Measurements from ENCODE around the gene ZNF629. TPM values are rescaled to one million over a fixed set of nuclear protein-coding genes. Genes with fewer than 3 reads are reported as not detected.
A peak's percentile ranks its signal among the peaks of the same experiment; 100 is the strongest.

Gene ZNF629
- total RNA-seq, 2 experiments from 2014 or later, result 1.6 to 2.5 TPM

DNA sequence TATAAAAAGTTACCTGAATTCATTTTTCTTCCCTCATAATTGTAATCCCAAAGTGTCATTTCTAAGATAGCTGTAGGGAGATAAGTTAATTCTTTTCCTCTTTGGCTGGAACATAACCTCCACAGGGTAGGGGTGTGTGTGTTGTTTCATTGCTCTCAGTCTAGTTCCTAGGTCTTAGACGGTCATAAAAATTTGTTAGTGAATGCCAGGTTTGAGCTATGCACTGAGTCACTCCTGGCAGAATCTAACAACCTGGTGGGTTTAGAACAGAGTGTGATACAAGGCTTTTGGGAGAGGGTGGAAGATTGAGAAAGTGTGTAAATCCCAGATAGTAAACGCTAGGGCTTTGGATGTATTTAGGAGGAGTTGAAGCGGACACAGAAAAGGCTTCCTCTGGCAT is 39.7 kb downstream of the ZNF629 start:
- H3K9me3 Mint-ChIP-seq (ENCODE audit: low read depth), result no peaks in the 10 kb centered on the region
- peaks cover 22% of the 10 kb centered on the region for H3K36me3 Mint-ChIP-seq
- H3K27ac Mint-ChIP-seq, result peak overlapping the region; percentile 78
- no peak for ATAC-seq
- H3K4me3 Mint-ChIP-seq, result peak overlapping the region; percentile 87
- CTCF ChIA-PET, result interaction anchor here (0.8 to 1.6 kb wide), 11 partner anchors 13 to 194 kb away, joined by 3 to 7 read pairs (median 5); partner anchors contain the start of gene FBRS
- H3K27me3 Mint-ChIP-seq, result no peaks in the 10 kb centered on the region
- H3K4me1 Mint-ChIP-seq, result peaks cover 26% of the 10 kb centered on the region
- no peak for DNase-seq

DNA sequence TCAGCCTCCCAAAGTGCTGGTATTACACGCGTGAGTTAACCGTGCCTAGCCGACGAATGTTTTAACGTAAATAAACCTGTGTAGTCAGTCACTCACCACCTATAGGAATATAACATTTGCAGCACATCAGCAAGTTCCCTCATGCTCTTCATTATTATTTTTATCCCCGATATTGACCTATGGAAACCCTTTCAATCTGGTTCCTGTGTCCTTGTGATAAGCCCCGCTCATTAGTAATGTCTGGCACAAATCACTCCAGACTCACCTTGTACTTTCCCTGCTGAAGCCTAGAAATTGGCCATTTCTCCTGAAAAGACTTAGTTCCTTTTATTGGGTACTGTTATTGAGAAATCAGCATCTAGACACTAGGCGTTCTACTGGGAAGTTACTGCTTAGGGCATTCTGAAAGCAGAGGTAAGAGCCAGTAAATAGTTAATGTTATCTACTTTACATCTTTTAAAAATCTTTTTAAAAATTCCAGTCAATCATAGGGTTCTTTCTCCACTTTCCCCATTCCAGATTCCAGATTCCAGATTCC is 40.3 kb downstream of the ZNF629 start:
- H3K36me3 Mint-ChIP-seq, result peaks cover 26% of the 10 kb centered on the region
- H3K9me3 Mint-ChIP-seq (ENCODE audit: low read depth), result no peaks in the 10 kb centered on the region
- no peak overlapping the region for H3K4me3 Mint-ChIP-seq
- CTCF ChIA-PET, result interaction anchor here (1.5 to 1.6 kb wide), 2 partner anchors 68 to 195 kb away, joined by 4 to 5 read pairs; no protein-coding TSS in a partner anchor
- H3K27ac Mint-ChIP-seq, result no peak overlapping the region
- DNase-seq (no peak), ATAC-seq (no peak)
- peaks cover 26% of the 10 kb centered on the region for H3K4me1 Mint-ChIP-seq
- no peaks in the 10 kb centered on the region for H3K27me3 Mint-ChIP-seq

DNA sequence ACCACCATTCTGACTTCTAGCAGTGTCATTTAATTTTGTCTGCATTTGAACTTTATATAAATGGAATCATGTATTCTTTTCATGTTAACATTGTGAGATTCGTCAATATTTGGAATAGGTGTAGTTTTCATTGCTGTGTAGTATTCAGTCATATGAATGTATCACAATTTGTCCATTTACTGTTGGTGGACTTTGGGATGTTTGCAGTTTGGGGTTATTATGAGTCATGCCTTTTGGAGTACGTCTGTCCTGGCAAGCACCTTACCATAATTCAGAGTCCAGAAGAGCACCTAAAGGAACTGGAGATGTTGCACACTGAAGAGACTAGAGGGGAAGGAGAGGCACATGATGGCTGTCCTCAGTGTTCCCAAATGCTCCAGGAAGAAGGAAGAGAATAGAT is 41.9 kb downstream of the ZNF629 start:
- no peak overlapping the region for H3K27ac Mint-ChIP-seq

DNA sequence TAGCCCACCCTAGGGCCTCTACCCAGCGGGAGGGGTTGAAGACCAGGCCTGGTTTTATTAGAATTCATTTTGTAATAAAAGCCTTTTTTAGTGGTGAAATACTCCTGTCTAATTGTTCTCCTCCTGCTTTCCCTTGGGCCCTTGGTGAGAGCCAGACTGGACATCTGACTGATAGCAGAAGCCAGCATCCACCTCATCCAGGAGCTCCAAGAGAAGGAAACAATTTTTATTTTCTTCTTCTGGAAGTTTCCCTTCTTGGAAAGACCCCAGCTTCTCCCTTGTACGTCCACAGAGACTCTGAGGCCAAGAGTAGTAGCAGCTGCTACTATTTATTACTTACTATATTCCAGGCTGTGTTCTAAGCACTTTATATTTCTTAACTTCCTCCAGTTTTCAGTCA is 42.8 kb downstream of the ZNF629 start:
- CTCF ChIA-PET, result no interaction called here
- no peaks in the 10 kb centered on the region for H3K27me3 Mint-ChIP-seq
- H3K27ac Mint-ChIP-seq, result no peak overlapping the region
- H3K4me3 Mint-ChIP-seq, result no peak overlapping the region
- no peaks in the 10 kb centered on the region for H3K9me3 Mint-ChIP-seq (ENCODE audit: low read depth)
- H3K36me3 Mint-ChIP-seq, result peaks cover 20% of the 10 kb centered on the region
- DNase-seq (no peak), ATAC-seq (no peak)
- peaks cover 16% of the 10 kb centered on the region for H3K4me1 Mint-ChIP-seq

More for the DNA sequence above, 41.9 kb downstream of the ZNF629 start:
- DNase-seq (no peak), ATAC-seq (no peak)
- CTCF ChIA-PET, result no interaction called here
- no peaks in the 10 kb centered on the region for H3K27me3 Mint-ChIP-seq
- peaks cover 24% of the 10 kb centered on the region for H3K36me3 Mint-ChIP-seq
- H3K4me3 Mint-ChIP-seq, result no peak overlapping the region
- H3K4me1 Mint-ChIP-seq, result peaks cover 23% of the 10 kb centered on the region
- H3K9me3 Mint-ChIP-seq (ENCODE audit: low read depth), result no peaks in the 10 kb centered on the region

DNA sequence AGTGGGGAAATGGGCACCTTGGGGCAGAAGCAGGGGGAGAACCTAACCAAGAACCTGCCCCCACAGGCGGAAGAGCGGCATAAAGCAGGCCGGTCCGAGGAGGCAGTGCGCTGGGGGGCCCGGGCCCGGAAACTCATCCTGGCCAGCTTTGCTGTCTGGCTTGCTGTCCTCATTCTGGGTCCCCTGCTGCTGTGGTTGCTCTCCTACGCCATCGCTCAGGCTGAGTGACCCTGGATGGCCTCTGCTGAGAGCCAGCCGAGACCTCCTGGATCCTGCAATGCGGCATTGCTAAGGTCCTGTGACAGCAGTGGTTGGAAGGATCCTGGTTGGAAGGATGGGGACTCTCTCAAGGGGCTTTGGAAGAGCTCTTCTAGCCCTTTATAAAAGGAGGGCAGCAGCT is 43.3 kb downstream of the ZNF629 start:
- H3K4me3 Mint-ChIP-seq, result no peak overlapping the region
- peaks cover 13% of the 10 kb centered on the region for H3K4me1 Mint-ChIP-seq
- no peak for ATAC-seq
- H3K27ac Mint-ChIP-seq, result no peak overlapping the region
- CTCF ChIA-PET, result no interaction called here
- no peaks in the 10 kb centered on the region for H3K27me3 Mint-ChIP-seq
- no peaks in the 10 kb centered on the region for H3K9me3 Mint-ChIP-seq (ENCODE audit: low read depth)
- DNase-seq, result no peak
- H3K36me3 Mint-ChIP-seq, result peaks cover 17% of the 10 kb centered on the region

DNA sequence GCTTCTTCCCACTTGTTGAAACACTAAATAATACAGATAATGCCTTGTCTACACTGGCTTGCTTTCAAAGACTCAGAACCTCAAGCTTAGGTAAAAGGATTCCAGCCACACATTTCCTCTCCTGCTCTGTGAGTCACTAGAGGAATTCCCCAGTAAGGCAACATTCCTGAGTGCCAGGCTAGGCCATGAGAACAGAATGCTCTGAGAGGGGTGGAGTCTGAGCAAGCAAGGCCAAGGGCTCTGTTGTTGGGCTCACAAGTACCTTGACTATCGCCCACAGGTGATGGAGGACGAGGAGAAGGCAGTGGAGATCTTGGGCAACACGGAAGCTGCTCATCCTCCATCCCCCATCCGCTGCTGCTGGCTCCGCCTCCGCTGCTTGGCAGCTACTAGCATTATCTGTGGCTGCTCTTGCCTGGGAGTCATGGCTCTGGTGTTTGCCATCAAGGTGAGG is 45.5 kb downstream of the ZNF629 start:
- CTCF ChIA-PET, result interaction anchor here (1.3 kb wide), 1 partner anchor 103 kb away, joined by 3 read pairs; no protein-coding TSS in a partner anchor
- peaks cover 4% of the 10 kb centered on the region for H3K4me1 Mint-ChIP-seq
- no peak overlapping the region for H3K4me3 Mint-ChIP-seq
- H3K27ac Mint-ChIP-seq, result no peak overlapping the region
- H3K9me3 Mint-ChIP-seq (ENCODE audit: low read depth), result no peaks in the 10 kb centered on the region
- ATAC-seq (no peak), DNase-seq (no peak)
- peaks cover 28% of the 10 kb centered on the region for H3K36me3 Mint-ChIP-seq
- H3K27me3 Mint-ChIP-seq, result no peaks in the 10 kb centered on the region

DNA sequence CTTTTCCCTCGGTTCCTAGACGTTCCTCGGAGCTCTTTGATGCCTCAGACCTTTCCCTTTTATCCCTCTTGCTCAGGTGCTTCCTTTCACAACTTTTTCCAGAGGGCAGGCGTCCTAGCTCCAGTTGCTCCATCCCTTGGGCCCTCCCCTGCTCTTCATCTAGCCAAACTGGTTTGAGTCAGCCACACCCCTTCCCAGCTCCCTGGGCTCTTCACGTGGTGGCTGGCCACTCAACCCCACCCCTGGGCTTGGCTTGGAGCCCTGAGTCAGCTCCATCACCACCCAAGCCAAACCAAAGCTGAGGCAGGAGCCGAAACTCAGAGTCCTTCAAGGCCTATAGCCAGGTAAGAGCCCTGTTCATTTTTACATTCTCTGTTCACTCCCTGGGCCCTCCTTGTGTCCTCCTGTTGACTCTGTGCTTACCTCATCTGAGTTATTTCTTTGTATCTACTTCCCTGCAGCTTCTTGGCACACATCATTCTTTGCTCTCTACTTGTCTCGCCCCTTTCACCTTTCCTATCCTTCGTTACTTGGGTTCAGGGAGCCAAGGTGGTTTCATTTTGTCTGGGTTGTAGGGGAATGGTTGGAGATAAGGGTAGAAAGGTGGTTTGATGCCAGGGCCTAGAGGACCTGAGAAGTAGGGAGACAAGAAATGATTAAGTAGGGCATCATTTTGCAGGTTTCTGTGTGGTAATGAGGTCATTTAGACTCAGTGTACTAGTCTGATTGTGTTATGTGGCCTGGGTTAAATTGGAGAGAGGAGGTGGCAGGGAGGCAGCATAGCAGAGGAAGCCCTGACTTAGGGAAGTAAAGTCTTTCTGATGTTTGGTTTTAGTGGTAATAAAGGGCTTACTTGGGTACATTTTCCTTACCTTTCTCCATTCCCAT is 46.4 kb downstream of the ZNF629 start:
- DNase-seq, result no peak
- H3K27me3 Mint-ChIP-seq, result no peaks in the 10 kb centered on the region
- CTCF ChIA-PET, result interaction anchor here (1.3 kb wide), 1 partner anchor 104 kb away, joined by 3 read pairs; no protein-coding TSS in a partner anchor
- ATAC-seq, result no peak
- H3K9me3 Mint-ChIP-seq (ENCODE audit: low read depth), result no peaks in the 10 kb centered on the region
- no peak overlapping the region for H3K4me3 Mint-ChIP-seq
- peak overlapping the region; percentile 49 for H3K27ac Mint-ChIP-seq
- H3K36me3 Mint-ChIP-seq, result peaks cover 36% of the 10 kb centered on the region
- H3K4me1 Mint-ChIP-seq, result peaks cover 4% of the 10 kb centered on the region

DNA sequence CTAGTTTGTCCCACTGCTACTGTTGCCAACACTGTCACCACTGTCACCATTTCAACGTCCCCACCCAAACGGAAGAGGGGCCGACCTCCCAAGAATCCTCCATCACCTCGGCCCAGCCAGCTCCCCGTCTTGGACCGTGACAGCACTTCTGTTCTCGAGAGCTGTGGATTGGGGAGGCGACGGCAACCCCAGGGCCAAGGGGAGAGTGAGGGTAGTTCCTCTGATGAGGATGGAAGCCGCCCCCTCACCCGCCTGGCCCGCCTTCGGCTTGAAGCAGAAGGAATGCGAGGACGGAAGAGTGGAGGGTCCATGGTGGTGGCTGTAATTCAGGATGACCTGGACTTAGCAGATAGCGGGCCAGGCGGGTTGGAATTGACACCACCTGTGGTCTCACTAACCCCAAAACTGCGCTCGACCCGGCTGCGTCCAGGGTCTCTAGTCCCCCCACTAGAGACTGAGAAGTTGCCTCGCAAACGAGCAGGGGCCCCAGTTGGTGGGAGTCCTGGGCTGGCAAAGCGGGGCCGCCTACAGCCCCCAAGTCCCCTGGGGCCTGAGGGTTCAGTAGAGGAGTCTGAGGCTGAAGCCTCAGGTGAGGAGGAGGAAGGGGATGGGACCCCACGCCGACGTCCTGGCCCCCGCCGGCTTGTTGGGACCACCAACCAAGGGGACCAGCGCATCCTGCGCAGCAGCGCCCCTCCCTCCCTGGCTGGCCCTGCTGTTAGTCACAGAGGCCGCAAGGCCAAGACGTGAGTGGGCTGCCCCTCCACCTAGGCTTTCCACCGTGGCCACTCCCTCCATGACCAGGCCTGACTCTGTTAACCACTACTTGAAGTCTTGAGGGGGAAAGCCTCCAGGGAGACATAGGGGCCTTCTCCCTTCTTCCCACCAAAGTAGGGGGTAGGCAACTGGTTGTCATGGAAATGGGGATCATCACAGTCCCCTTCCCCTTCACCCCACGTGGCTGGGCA is 47.7 kb downstream of the ZNF629 start:
- H3K36me3 Mint-ChIP-seq, result peaks cover 38% of the 10 kb centered on the region
- H3K27me3 Mint-ChIP-seq, result no peaks in the 10 kb centered on the region
- CTCF ChIA-PET, result no interaction called here
- peaks cover 4% of the 10 kb centered on the region for H3K4me1 Mint-ChIP-seq
- no peak for ATAC-seq
- H3K27ac Mint-ChIP-seq, result no peak overlapping the region
- no peaks in the 10 kb centered on the region for H3K9me3 Mint-ChIP-seq (ENCODE audit: low read depth)
- no peak for DNase-seq
- no peak overlapping the region for H3K4me3 Mint-ChIP-seq

DNA sequence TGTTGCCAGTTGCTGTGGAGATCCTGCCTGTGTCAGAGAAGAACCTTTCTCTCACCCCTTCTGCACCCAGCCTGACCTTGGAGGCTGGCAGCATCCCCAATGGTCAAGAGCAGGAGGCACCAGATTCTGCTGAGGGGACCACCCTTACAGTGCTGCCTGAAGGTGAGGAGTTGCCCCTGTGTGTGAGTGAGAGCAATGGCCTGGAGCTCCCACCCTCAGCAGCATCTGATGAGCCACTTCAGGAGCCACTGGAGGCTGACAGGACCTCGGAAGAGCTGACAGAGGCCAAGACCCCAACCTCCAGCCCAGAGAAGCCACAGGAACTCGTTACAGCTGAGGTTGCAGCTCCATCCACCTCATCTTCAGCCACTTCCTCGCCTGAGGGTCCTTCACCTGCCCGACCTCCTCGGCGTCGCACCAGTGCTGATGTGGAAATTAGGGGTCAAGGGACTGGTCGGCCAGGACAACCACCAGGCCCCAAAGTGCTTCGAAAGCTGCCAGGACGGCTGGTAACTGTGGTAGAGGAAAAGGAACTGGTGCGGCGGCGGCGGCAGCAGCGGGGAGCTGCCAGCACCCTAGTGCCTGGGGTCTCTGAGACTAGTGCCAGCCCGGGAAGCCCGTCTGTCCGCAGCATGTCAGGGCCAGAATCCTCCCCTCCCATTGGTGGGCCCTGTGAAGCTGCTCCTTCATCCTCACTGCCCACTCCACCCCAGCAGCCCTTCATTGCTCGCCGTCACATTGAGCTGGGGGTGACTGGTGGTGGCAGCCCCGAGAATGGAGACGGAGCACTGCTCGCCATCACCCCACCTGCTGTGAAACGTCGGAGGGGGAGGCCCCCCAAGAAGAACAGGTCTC is 49.0 kb downstream of the ZNF629 start:
- CTCF ChIA-PET, result no interaction called here
- H3K36me3 Mint-ChIP-seq, result peaks cover 43% of the 10 kb centered on the region
- H3K27ac Mint-ChIP-seq, result no peak overlapping the region
- H3K27me3 Mint-ChIP-seq, result no peaks in the 10 kb centered on the region
- DNase-seq, result no peak
- H3K9me3 Mint-ChIP-seq (ENCODE audit: low read depth), result no peaks in the 10 kb centered on the region
- H3K4me3 Mint-ChIP-seq, result no peak overlapping the region
- no peak for ATAC-seq
- peaks cover 4% of the 10 kb centered on the region for H3K4me1 Mint-ChIP-seq

DNA sequence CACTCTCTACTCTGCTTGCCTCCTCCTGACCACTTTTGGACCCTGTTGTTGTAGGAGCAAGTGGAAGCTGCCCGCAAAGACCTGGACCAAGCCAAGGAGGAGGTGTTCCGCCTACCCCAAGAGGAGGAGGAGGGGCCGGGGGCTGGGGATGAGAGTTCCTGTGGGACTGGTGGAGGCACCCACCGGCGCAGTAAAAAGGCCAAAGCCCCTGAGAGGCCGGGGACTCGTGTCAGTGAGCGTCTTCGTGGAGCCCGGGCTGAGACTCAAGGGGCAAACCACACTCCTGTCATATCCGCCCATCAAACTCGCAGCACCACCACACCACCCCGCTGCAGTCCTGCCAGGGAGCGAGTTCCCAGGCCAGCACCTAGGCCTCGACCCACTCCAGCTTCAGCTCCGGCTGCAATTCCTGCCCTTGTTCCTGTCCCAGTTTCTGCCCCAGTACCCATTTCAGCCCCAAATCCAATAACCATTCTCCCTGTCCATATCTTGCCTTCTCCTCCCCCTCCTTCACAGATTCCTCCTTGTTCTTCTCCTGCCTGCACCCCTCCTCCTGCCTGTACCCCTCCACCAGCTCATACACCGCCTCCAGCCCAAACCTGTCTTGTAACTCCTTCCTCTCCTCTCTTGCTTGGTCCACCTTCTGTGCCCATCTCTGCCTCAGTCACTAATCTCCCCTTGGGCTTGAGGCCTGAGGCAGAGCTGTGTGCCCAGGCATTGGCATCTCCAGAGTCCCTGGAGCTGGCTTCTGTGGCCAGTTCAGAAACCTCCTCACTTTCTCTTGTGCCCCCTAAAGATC is 49.8 kb downstream of the ZNF629 start:
- DNase-seq (no peak), ATAC-seq (no peak)
- no peaks in the 10 kb centered on the region for H3K27me3 Mint-ChIP-seq
- H3K27ac Mint-ChIP-seq, result no peak overlapping the region
- no peak overlapping the region for H3K4me3 Mint-ChIP-seq
- no peaks in the 10 kb centered on the region for H3K9me3 Mint-ChIP-seq (ENCODE audit: low read depth)
- H3K4me1 Mint-ChIP-seq, result peaks cover 4% of the 10 kb centered on the region
- CTCF ChIA-PET, result interaction anchor here (0.6 to 0.7 kb wide), 2 partner anchors 165 to 465 kb away, joined by 3 read pairs; no protein-coding TSS in a partner anchor
- H3K36me3 Mint-ChIP-seq, result peaks cover 46% of the 10 kb centered on the region

DNA sequence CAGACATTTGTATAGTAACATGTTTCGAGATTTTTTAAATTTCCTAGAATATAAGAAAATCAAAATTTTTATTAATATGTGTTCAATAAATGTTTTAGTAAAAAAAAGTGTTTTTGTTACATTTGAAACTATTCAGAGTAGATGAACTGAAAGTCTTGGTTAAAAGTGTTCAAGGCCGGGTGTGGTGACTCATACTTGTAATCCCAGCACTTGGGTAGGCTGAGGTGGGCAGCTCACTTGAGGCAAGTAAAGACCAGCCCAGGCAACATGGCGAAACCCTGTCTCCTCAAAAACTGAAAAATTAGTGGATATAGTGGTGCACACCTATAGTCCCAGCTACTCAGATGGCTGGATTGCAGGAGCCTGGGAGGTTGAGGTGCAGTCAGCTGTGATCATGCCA is 55.6 kb downstream of the ZNF629 start:
- H3K27me3 Mint-ChIP-seq, result no peaks in the 10 kb centered on the region
- no peaks in the 10 kb centered on the region for H3K9me3 Mint-ChIP-seq (ENCODE audit: low read depth)
- CTCF ChIA-PET, result no interaction called here
- H3K4me3 Mint-ChIP-seq, result no peak overlapping the region
- peaks cover 20% of the 10 kb centered on the region for H3K4me1 Mint-ChIP-seq
- ATAC-seq (peak; percentile 67), DNase-seq (peak; percentile 50)
- no peak overlapping the region for H3K27ac Mint-ChIP-seq
- H3K36me3 Mint-ChIP-seq, result peaks cover 51% of the 10 kb centered on the region

All from activated CD8-positive, alpha-beta memory T cell treated with anti-CD3 and anti-CD28 coated beads, Interleukin-2, amount 10 ng/mL, durations not matched to agents 7 days and 5 days (primary cell).